Activated CD8-positive, alpha-beta T cell treated with anti-CD3 and anti-CD28 coated beads, Interleukin-2, amount 10 ng/mL, durations not matched to agents 7 days and 5 days (primary cell): ENCODE measurements around the gene TSSC4. TPM values are rescaled to one million over a fixed set of nuclear protein-coding genes. Genes with fewer than 3 reads are reported as not detected.

Source experiments
- ATAC-seq: fragments of 150-1000 bp; cut with Tn5 transposase; one replicate; pipeline ENCODE4 v1.10.0; 2021; ENCODE audit warnings: moderate library complexity
- CTCF ChIA-PET: fragments of 350-600 bp; sonication (Branson Sonifier 250); formaldehyde crosslinking; loops from one replicate; lab custom pipeline; 2021; ENCODE audit warnings: antibody characterized with exemption; lab: Charles Lee
- POLR2A ChIA-PET: fragments of 350-600 bp; sonication (Branson Sonifier 250); formaldehyde crosslinking; loops from one replicate; lab custom pipeline; 2021; ENCODE audit warnings: antibody characterized with exemption; lab: Charles Lee
- DNase-seq: peaks from one replicate; pipeline ENCODE4 v3.0.0-alpha.2; 2020
- H3K27ac Mint-ChIP-seq: one replicate; pipeline ENCODE4 v1.8.0; 2021; ENCODE audit warnings: mild to moderate bottlenecking, mixed read lengths
- H3K27me3 Mint-ChIP-seq: one replicate; pipeline ENCODE4 v1.8.0; 2021; ENCODE audit warnings: low read depth, mixed read lengths
- H3K36me3 Mint-ChIP-seq: one replicate; pipeline ENCODE4 v1.8.0; 2021; ENCODE audit warnings: low read depth, mixed read lengths
- H3K4me1 Mint-ChIP-seq: one replicate; pipeline ENCODE4 v1.8.0; 2021; ENCODE audit warnings: low read depth, mixed read lengths
- H3K4me3 Mint-ChIP-seq: one replicate; pipeline ENCODE4 v1.8.0; 2021; ENCODE audit warnings: mild to moderate bottlenecking, mixed read lengths
- H3K9me3 Mint-ChIP-seq: one replicate; pipeline ENCODE4 v1.8.0; 2022; ENCODE audit warnings: mixed read lengths; ENCODE audit not compliant: insufficient read depth
- total RNA-seq, 2 experiments: library from RNA; stranded (reverse); gene quantifications; one replicate each; pipeline ENCODE4 v1.2.3, GENCODE V29; 2021

The TSSC4 gene
- total RNA-seq, 2 experiments from 2014 or later, result 45.3 to 49.4 TPM

GRCh38 chr11:2375341-2375853 lies 25.2 kb upstream of the TSSC4 start:
- DNase-seq (no peak), ATAC-seq (no peak)
- Mint-ChIP-seq H3K9me3 (no peaks in the 10 kb centered on the region), H3K4me1 (peaks cover 18% of the 10 kb centered on the region), H3K27me3 (peaks cover 8% of the 10 kb centered on the region), H3K4me3 (no peak overlapping the region), H3K27ac (no peak overlapping the region), H3K36me3 (peaks cover 9% of the 10 kb centered on the region)
- POLR2A ChIA-PET, result interaction anchor here (1.3 kb wide), 1 partner anchor 12 kb away, joined by 3 read pairs; no protein-coding TSS in a partner anchor
- CTCF ChIA-PET, result interaction anchor here (4.2 kb wide), 1 partner anchor 70 kb away, joined by 23 read pairs; no protein-coding TSS in a partner anchor

- Mint-ChIP-seq H3K27ac (no peak overlapping the region), H3K4me1 (peaks cover 23% of the 10 kb centered on the region), H3K4me3 (peak overlapping the region; percentile 18), H3K9me3 (no peaks in the 10 kb centered on the region), H3K36me3 (peaks cover 15% of the 10 kb centered on the region), H3K27me3 (peaks cover 8% of the 10 kb centered on the region)
- CTCF ChIA-PET, result interaction anchor here (1.0 to 4.2 kb wide), 3 partner anchors 25 to 70 kb away, joined by 4 to 23 read pairs (median 4); partner anchors contain the start of gene TSSC4
- DNase-seq (no peak), ATAC-seq (no peak)
- POLR2A ChIA-PET, result interaction anchor here (0.9 to 3.1 kb wide), 5 partner anchors 11 to 75 kb away, joined by 3 to 56 read pairs (median 11); partner anchors contain the start of gene TSSC4
Observed at GRCh38 chr11:2375964-2376551, 24.5 kb upstream of the TSSC4 start.

- Mint-ChIP-seq H3K4me3 (peak within 1 kb of the TSS; percentile 83), H3K27me3 (peaks cover 7% of the 10 kb centered on the region), H3K36me3 (peaks cover 17% of the 10 kb centered on the region), H3K27ac (peak within 1 kb of the TSS; percentile 78), H3K4me1 (peaks cover 23% of the 10 kb centered on the region), H3K9me3 (no peaks in the 10 kb centered on the region)
- CTCF ChIA-PET, result interaction anchor here (0.6 to 4.2 kb wide), 5 partner anchors 13 to 156 kb away, joined by 3 to 23 read pairs (median 4); partner anchors contain the start of gene TSSC4
- POLR2A ChIA-PET, result interaction anchor here (0.5 to 3.1 kb wide), 8 partner anchors 10 to 76 kb away, joined by 3 to 56 read pairs (median 3); partner anchors contain the start of gene TSSC4
- peak; percentile 65 for DNase-seq
- peak; percentile 73 for ATAC-seq
Observed at GRCh38 chr11:2376751-2377451, 23.6 kb upstream of the TSSC4 start, which contains the start of gene CD81. TSS of gene CD81 (plus strand) at chr11:2377310. CDS start at chr11:2377550, 240 bp downstream.

GRCh38 chr11:2377511-2378443 lies 22.8 kb upstream of the TSSC4 start:
- Mint-ChIP-seq H3K4me1 (peaks cover 27% of the 10 kb centered on the region), H3K9me3 (no peaks in the 10 kb centered on the region), H3K4me3 (peak overlapping the region; percentile 83), H3K27ac (peak overlapping the region; percentile 78), H3K27me3 (peaks cover under 1% of the 10 kb centered on the region), H3K36me3 (peaks cover 17% of the 10 kb centered on the region)
- ChIA-PET CTCF (interaction anchor here (0.6 to 4.2 kb wide), 4 partner anchors 9 to 155 kb away, joined by 3 to 23 read pairs (median 4); partner anchors contain the start of gene TSSC4), POLR2A (interaction anchor here (0.8 to 3.1 kb wide), 7 partner anchors 9 to 521 kb away, joined by 3 to 56 read pairs (median 5); partner anchors contain the start of gene TSSC4)
- peak; percentile 37 for ATAC-seq
- DNase-seq, result peak; percentile 57

- Mint-ChIP-seq H3K4me1 (peaks cover 32% of the 10 kb centered on the region), H3K4me3 (peak overlapping the region; percentile 83), H3K36me3 (peaks cover 17% of the 10 kb centered on the region), H3K27ac (peak overlapping the region; percentile 81), H3K9me3 (no peaks in the 10 kb centered on the region), H3K27me3 (no peaks in the 10 kb centered on the region)
- POLR2A ChIA-PET, result interaction anchor here (0.8 to 3.1 kb wide), 6 partner anchors 8 to 520 kb away, joined by 3 to 56 read pairs (median 8); partner anchors contain the start of gene TSSC4
- CTCF ChIA-PET, result interaction anchor here (0.6 to 4.2 kb wide), 2 partner anchors 8 to 73 kb away, joined by 3 to 23 read pairs; no protein-coding TSS in a partner anchor
- ATAC-seq, result no peak
- DNase-seq, result no peak
Observed at GRCh38 chr11:2378527-2379210, 21.9 kb upstream of the TSSC4 start.

GRCh38 chr11:2379466-2380174 lies 20.9 kb upstream of the TSSC4 start:
- no peak overlapping the region for H3K27ac Mint-ChIP-seq

GRCh38 chr11:2380396-2380795 lies 20.2 kb upstream of the TSSC4 start:
- DNase-seq (no peak), ATAC-seq (no peak)
- H3K4me3 Mint-ChIP-seq, result peak overlapping the region; percentile 15
- CTCF ChIA-PET, result no interaction called here
- no peaks in the 10 kb centered on the region for H3K9me3 Mint-ChIP-seq
- H3K27me3 Mint-ChIP-seq, result no peaks in the 10 kb centered on the region
- H3K36me3 Mint-ChIP-seq, result peaks cover 19% of the 10 kb centered on the region
- POLR2A ChIA-PET, result no interaction called here
- no peak overlapping the region for H3K27ac Mint-ChIP-seq
- H3K4me1 Mint-ChIP-seq, result peaks cover 46% of the 10 kb centered on the region

More at GRCh38 chr11:2379466-2380174, 20.9 kb upstream of the TSSC4 start:
- Mint-ChIP-seq H3K27me3 (no peaks in the 10 kb centered on the region), H3K9me3 (no peaks in the 10 kb centered on the region), H3K4me3 (no peak overlapping the region), H3K36me3 (peaks cover 19% of the 10 kb centered on the region), H3K4me1 (peaks cover 38% of the 10 kb centered on the region)
- DNase-seq (no peak), ATAC-seq (no peak)
- ChIA-PET CTCF (no interaction called here), POLR2A (no interaction called here)

- Mint-ChIP-seq H3K4me1 (peaks cover 51% of the 10 kb centered on the region), H3K36me3 (peaks cover 19% of the 10 kb centered on the region), H3K4me3 (no peak overlapping the region), H3K27me3 (no peaks in the 10 kb centered on the region), H3K27ac (no peak overlapping the region), H3K9me3 (no peaks in the 10 kb centered on the region)
- DNase-seq (no peak), ATAC-seq (no peak)
- ChIA-PET CTCF (no interaction called here), POLR2A (no interaction called here)
Observed at GRCh38 chr11:2380807-2381350, 19.7 kb upstream of the TSSC4 start.

- ATAC-seq (no peak), DNase-seq (no peak)
- H3K4me1 Mint-ChIP-seq, result peaks cover 54% of the 10 kb centered on the region
- ChIA-PET CTCF (no interaction called here), POLR2A (interaction anchor here (1.3 kb wide), 1 partner anchor 19 kb away, joined by 7 read pairs; the partner anchor contains the start of gene TSSC4)
- H3K4me3 Mint-ChIP-seq, result no peak overlapping the region
- peak overlapping the region; percentile 45 for H3K27ac Mint-ChIP-seq
- no peaks in the 10 kb centered on the region for H3K9me3 Mint-ChIP-seq
- no peaks in the 10 kb centered on the region for H3K27me3 Mint-ChIP-seq
- peaks cover 21% of the 10 kb centered on the region for H3K36me3 Mint-ChIP-seq
Observed at GRCh38 chr11:2381494-2382128, 18.9 kb upstream of the TSSC4 start.
